ENCODE data around the gene CTPS2.
"Not testable (repeated sequence)": the region's sequence is repeated elsewhere in the genome, so short reads cannot be mapped to it uniquely, and the experiment has no call there.

CTPS2 gene

GRCh38 chrX:16601885-16602284, 110.6 kb downstream of the CTPS2 start:
- no peak for DNase-seq

- DNase-seq, result no peak
Observed at GRCh38 chrX:16594490-16594889, 118.0 kb downstream of the CTPS2 start.

- DNase-seq, result no peak
Observed at GRCh38 chrX:16593801-16594200, 118.7 kb downstream of the CTPS2 start.

DNA sequence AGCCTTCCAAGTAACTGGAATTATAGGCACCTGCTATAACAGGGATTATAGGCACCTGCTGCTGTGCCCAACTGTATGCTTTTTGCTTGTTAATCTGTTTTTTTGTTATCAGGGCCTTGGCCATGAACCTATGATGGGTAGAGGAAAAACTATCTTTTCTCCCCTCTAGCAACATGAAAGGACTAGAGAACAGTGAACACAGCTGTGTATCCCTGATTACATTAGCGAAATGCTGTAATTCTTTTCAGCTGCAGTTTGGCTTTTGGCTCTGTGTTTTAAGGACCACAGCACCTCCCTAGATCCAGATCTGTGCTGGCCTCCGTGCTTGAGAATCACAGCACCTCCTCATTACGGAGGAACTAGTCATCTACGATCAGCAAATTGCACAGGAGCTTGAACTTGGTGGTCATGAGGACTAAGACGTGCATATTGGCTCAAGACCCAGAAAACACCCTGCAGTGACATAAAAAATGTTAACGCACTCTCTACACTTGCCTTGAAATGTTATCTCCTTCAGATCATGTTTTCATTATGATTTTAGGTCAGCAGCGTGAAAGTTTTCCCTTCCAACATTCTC, 120.2 kb downstream of the CTPS2 start:
- no peak for DNase-seq

GRCh38 chrX:16589826-16590225, 122.6 kb downstream of the CTPS2 start:
- DNase-seq, result no peak

- no peak for DNase-seq
Observed at GRCh38 chrX:16589211-16589610, 123.3 kb downstream of the CTPS2 start.

DNA sequence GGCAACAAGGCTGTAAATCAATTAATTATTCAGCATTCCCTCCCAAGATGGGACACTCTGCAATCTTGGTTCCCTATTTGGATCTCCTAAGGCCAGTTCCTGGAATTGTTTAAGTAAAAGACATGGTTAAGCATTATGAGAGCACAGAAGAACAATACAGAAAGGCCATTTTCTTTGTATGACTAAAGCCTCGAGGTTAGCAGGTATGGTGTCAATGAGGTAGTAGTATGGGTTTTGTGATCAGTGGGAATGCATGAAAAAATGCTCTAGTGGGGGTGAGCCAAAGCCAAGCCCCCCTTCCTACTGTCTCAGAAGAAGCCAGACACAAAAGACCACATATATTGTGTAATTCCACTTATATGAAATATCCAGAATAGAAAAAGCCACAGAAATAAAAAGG, 124.2 kb downstream of the CTPS2 start:
- no peak for DNase-seq

DNA sequence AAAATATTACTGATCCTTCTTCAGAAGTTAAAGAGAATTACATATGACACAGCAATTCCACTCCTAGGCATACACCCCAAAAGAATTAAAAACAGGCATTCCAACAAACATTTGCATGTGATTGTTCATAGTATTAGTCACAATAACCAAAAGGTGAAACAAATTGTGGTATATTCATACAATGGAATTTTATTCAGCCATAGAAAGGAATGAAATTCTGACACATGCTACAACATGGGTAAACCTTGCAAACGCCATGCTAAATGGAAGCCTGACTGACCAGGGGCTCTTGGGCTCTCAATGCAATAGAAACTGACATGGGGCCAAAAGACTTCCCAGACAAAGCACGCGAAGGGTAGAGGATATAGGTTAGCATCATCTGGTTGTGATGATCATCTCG, 124.6 kb downstream of the CTPS2 start:
- no peak for DNase-seq

DNA sequence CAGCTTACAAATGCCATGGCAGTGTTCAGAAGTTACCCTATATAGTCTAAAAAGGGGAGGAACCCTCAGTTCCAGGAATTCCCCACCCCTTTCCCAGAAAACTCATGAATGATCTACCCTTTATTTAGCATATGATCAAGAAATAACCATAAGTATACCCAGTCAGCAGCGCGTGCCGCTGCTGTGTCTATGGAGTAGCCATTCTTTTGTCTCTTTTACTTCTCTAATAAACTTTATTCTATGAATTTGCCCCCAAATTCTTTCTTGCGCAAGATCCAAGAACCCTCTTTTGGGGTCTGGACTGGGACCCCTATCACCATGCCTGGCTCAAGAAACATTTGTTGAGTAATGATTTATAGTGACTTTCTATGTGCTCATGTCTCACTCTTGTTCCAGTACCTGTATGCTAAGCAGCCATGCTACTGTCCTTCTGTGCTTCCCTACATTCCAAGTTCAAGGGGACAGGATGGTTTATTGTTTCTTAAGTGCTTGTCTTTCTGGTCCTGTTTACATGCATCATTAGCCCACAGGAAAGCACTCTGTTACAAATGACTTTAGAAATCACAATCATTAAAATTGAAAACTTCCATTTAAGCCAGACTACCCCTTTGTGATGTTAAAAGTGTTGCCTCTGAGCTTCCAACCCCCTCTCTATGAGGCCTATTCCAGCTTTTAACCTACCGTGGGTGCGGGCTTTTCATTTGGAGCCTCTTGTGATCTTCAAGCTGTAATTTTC, 125.9 kb downstream of the CTPS2 start:
- DNase-seq, result no peak

- no peak for DNase-seq
Observed at GRCh38 chrX:16585486-16586376, 126.7 kb downstream of the CTPS2 start.

DNA sequence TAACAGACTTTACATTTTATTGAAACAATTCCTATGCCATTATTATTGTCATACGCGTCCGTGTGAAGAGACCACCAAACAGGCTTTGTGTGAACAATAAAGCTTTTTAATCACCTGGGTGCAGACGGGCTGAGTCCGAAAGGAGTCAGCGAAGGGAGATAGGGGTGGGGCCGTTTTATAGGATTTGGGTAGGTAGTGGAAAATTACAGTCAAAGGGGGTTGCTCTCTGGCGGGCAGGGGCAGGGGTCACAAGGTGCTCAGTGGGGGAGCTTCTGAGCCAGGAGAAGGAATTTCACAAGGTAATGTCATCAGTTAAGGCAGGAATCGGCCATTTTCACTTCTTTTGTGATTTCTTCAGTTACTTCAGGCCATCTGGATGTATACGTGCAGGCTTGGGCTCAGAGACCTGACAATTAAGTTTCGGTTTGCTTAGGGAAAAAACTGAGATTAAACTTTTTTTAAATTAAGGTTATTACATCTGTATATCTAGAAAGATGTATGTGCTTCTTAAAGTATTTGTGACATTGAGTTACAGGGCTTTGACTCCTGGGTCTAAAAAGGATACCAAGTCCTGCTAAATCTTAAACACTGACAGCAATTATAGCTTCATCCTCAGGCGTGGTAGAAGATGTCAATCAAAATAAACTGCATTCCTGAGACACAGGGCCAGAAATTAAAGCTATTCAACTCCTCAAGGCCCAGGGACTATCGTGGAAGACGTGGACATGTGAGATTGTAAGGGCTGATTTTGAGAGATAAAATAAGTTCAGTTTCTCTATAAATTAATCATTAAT, 132.3 kb downstream of the CTPS2 start:
- not testable (repeated sequence) for DNase-seq

- no peak for DNase-seq
Observed at GRCh38 chrX:16579517-16579916, 133.0 kb downstream of the CTPS2 start.

- no peak for DNase-seq
Observed at GRCh38 chrX:16578218-16578617, 134.3 kb downstream of the CTPS2 start.

GRCh38 chrX:16577483-16578029, 134.9 kb downstream of the CTPS2 start:
- no peak for DNase-seq

- not testable (repeated sequence) for DNase-seq
Observed at GRCh38 chrX:16575388-16575787, 137.1 kb downstream of the CTPS2 start.

DNA sequence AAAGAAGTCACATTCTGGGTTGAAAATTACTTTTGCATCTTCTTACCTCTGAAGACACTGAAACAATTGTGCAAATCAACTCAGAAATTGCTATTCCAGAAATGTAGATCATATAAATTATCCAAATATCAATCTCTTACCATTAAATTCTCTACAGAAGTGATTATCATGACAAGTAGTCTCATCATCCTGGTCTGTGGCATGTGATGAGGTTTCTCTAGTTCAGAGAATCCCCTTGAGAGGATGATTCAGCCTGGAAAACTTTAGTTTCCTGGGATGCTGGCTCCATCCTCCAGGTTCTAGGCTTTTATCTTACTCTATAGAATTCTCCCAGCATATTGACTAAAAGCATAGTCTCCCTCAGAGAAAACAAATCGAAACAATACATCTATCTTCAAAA, 138.7 kb downstream of the CTPS2 start:
- no peak for DNase-seq

GRCh38 chrX:16567681-16568080, 144.8 kb downstream of the CTPS2 start:
- no peak for DNase-seq

DNA sequence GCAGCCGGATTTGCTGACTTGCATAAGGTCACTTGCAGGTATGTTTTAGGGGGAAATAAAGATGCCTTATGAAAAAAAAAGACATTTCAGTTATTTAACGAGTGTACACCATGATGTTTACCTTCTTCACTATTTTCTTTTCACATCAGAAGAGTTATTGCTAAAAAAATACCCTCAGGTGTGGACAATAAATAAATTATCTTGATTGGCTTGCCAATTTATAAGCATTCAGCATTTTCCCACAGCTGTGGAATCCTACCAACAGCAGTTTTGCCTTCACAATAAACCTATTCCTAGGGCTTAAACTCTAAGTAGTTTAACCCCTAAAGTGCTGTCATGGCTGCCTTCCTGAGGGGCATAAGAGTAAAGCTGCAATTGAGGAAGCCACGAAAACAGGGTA, 145.9 kb downstream of the CTPS2 start:
- DNase-seq, result no peak

DNA sequence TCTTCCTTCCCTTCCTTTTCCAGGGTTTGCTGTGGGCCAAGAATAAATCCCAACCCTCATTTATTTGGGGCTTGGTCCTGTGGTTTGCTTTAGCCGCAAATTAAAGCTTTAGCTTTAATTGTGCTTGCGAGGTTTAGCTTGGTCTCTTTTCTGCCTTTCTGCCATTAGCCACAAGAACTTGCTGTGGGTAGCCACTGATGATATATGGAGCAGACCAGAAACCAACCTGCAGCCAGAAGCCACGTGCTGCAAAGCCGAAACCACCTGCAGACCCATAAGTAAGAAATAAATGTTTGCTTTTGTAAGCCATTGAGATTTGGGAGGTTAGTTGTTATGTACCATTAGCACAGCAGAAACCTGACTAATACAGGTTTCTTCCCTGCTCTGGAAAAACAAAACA, 152.3 kb downstream of the CTPS2 start:
- no peak for DNase-seq

GRCh38 chrX:16559206-16559619, 153.3 kb downstream of the CTPS2 start:
- DNase-seq, result no peak

DNA sequence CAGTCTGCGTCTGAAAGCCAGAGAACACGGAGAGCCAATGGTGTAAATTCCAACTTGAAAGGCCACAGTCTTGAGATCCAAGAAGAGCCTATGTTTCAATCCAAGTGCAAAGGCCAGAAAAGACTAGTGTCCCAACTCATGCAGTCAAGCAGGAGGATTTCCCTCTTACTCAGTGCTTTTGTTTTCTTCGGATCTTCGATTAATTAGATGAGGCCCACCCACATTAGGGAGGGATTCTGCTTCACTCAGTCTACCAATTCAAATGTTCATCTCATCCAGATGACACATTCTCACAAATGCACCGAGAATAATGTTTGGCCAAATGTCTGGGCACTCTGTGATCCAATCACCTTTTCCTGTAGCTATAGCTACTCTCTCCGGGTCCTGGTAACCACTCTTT, 154.0 kb downstream of the CTPS2 start:
- DNase-seq, result no peak

DNA sequence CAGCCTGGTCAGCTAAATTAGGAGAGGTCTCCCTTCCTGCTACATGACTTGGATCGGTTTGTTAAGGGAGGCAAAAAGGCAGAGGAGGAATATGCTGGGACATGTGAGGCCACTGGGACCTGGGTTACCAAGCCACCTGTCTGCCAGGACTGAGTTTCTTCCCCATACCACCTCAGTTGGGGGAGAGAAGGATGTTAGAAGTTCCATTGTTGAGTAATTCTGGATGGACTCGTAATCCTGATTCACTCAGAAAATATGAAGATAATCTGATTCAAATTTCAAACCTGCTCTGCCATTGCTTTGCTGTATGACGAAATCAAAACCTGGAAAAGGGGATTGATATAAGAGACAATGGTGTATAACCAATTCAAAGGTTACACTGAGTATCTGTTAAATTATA, 159.9 kb downstream of the CTPS2 start:
- no peak for DNase-seq

DNA sequence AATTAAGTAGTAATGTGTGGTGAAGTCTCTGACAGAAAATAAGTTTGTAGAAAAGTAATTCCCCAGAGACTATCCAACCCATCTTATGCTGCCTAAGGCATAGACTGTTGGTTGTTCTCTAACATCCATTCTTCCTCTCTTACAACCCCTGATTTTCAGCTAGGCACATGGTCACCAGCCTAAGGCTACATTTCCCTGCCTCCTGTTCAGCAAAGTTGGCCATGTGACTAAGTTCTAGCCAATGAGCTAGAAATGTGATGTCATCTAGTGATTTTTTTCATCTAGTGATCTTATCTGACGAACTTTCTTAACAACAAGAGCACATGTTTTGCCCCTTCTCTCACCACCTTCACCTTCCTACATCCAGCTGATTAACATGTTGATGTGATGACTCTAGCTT, 164.8 kb downstream of the CTPS2 start:
- no peak for DNase-seq

All from right hindlimb (tissue), 1 donor.